Activated CD8-positive, alpha-beta T cell treated with anti-CD3 and anti-CD28 coated beads for 36 hours (primary cell): ENCODE results near the gene ARHGEF33. TPM values are rescaled to one million over a fixed set of nuclear protein-coding genes. Genes with fewer than 3 reads are reported as not detected.

Source experiments
- ATAC-seq: fragments of 200-7000 bp; cut with Tn5 transposase; one replicate; pipeline ENCODE4 v1.10.0; 2021; ENCODE audit warnings: mild to moderate bottlenecking, moderate library complexity
- CTCF ChIA-PET: fragments of 350-600 bp; sonication (Branson Sonifier 250); formaldehyde crosslinking; loops from one replicate; lab custom pipeline; 2021; ENCODE audit warnings: antibody characterized with exemption; lab: Charles Lee
- POLR2A ChIA-PET: fragments of 350-600 bp; sonication (Branson Sonifier 250); formaldehyde crosslinking; loops from one replicate; lab custom pipeline; 2021; ENCODE audit warnings: antibody characterized with exemption; lab: Charles Lee
- DNase-seq: peaks from one replicate; pipeline ENCODE4 v3.0.0-alpha.2; 2020
- H3K27ac Mint-ChIP-seq: one replicate; pipeline ENCODE4 v1.8.0; 2021; ENCODE audit warnings: mild to moderate bottlenecking, mixed read lengths
- H3K27me3 Mint-ChIP-seq: one replicate; pipeline ENCODE4 v1.8.0; 2021; ENCODE audit warnings: mixed read lengths
- H3K36me3 Mint-ChIP-seq: one replicate; pipeline ENCODE4 v1.8.0; 2021; ENCODE audit warnings: low read depth, mixed read lengths
- H3K4me1 Mint-ChIP-seq: one replicate; pipeline ENCODE4 v1.8.0; 2021; ENCODE audit warnings: low read depth, mixed read lengths
- H3K4me3 Mint-ChIP-seq: one replicate; pipeline ENCODE4 v1.8.0; 2021; ENCODE audit warnings: mild to moderate bottlenecking, moderate library complexity, mixed read lengths
- H3K9me3 Mint-ChIP-seq: one replicate; pipeline ENCODE4 v1.8.0; 2021; ENCODE audit warnings: mixed read lengths
- CTCF ChIP-seq: fragments of 200-600 bp; IDR thresholded peaks from one replicate; pipeline ENCODE4 v1.8.0; 2022; ENCODE audit warnings: antibody characterized with exemption, mild to moderate bottlenecking
- intact Hi-C: fragments of 100-400 bp; cut with micrococcal nuclease; formaldehyde crosslinking; loops from one replicate; pipeline ENCODE4 v1.10.0; 2022
- total RNA-seq, 2 experiments: library from RNA; stranded (reverse); gene quantifications; one replicate each; pipeline ENCODE4 v1.2.3, GENCODE V29; 2021

The ARHGEF33 gene
- total RNA-seq, result not detected

DNA sequence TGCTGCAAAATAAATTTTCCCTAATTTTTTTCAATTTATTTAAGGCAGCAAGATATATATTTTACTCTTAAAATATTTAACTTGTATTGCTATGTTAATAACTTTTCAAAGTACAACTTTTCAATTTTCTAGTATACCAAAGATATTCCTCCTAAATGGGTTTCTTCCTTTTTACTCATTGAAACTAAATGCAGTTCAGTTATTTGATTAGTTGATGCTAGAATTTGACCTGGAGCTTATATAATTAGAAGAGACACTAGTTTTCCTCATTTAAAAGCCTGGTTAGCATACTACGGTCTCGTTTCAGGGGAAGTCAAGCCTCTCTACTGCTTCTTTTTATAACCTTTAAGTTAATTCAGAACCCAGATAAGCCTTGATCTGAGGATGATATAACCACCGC is at the start of gene ARHGEF33:
ARHGEF33 (plus strand) TSS at position 301 of the 400 bp plus-strand sequence. CDS start 29,573 bp downstream, outside the sequence.
- H3K36me3 Mint-ChIP-seq, result no peaks in the 10 kb centered on the region
- ATAC-seq, result no peak
- peaks cover 2% of the 10 kb centered on the region for H3K4me1 Mint-ChIP-seq
- TF ChIP-seq CTCF, result no peak
- no peaks in the 10 kb centered on the region for H3K27me3 Mint-ChIP-seq
- H3K9me3 Mint-ChIP-seq, result no peaks in the 10 kb centered on the region
- no peak for DNase-seq
- POLR2A ChIA-PET, result no interaction called here
- H3K4me3 Mint-ChIP-seq, result no peak within 1 kb of the TSS
- CTCF ChIA-PET, result interaction anchor here (1.1 kb wide), 1 partner anchor 58 kb away, joined by 3 read pairs; no protein-coding TSS in a partner anchor
- H3K27ac Mint-ChIP-seq, result no peak within 1 kb of the TSS
- intact Hi-C loops, result no loop called here

DNA sequence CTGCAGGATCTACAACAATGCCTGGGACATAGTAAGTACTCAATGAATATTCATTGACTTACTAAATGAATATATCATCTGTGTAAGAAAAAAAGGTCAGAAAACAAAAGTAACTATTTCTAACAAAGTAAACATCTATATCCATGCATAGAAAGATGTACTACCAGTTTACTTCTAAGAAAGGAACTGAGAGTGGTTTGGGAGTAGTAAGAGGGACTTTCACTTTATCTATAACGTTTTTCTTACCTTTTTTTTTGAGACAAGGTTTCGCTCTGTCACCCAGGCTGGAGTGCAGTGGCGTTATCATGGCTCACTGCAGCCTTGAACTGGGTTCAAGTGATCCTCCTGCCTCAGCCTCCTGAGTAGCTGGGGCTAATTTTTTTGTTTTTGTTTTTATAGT is 39.6 kb upstream of the ARHGEF33 start:
- CTCF ChIA-PET, result interaction anchor here (0.8 to 1.2 kb wide), 2 partner anchors 10 to 157 kb away, joined by 3 read pairs; no protein-coding TSS in a partner anchor
- Mint-ChIP-seq H3K9me3 (no peaks in the 10 kb centered on the region), H3K27me3 (no peaks in the 10 kb centered on the region), H3K27ac (no peak overlapping the region), H3K4me3 (no peak overlapping the region), H3K4me1 (no peaks in the 10 kb centered on the region), H3K36me3 (peaks cover 20% of the 10 kb centered on the region)
- POLR2A ChIA-PET, result interaction anchor here (1.1 kb wide), 1 partner anchor 99 kb away, joined by 3 read pairs; the partner anchor contains the start of gene SRSF7
- intact Hi-C loops, result no loop called here
- no peak for TF ChIP-seq CTCF
- ATAC-seq (no peak), DNase-seq (no peak)

GRCh38 chr2:38856165-38856564 is 33.5 kb upstream of the ARHGEF33 start:
- ChIA-PET CTCF (no interaction called here), POLR2A (interaction anchor here (1.5 kb wide), 1 partner anchor 262 kb away, joined by 3 read pairs; no protein-coding TSS in a partner anchor)
- Mint-ChIP-seq H3K27ac (no peak overlapping the region), H3K9me3 (no peaks in the 10 kb centered on the region), H3K27me3 (no peaks in the 10 kb centered on the region), H3K4me3 (no peak overlapping the region), H3K36me3 (peaks cover 36% of the 10 kb centered on the region), H3K4me1 (no peaks in the 10 kb centered on the region)
- TF ChIP-seq CTCF, result no peak
- ATAC-seq (no peak), DNase-seq (no peak)
- intact Hi-C loops, result no loop called here

DNA sequence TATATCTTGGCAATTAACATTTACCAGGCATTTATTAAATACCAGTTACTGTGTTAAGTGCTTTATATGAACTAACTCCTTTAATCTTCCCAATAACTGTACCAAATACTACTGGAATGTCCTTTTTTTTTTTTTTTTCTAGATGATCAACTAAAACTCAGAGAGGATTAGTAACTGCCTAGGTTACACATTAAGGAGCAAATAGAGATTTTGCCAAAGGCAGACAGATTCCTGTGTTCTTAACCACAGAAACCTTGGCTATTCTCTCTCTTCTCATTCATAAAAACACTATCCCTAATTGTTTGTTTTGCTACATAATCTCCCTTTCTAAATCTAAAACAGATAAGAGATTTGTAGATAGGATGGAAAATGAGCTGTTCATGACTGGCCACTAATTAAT is 27.2 kb upstream of the ARHGEF33 start:
- Mint-ChIP-seq H3K36me3 (peaks cover 37% of the 10 kb centered on the region), H3K27me3 (no peaks in the 10 kb centered on the region), H3K4me3 (no peak overlapping the region), H3K4me1 (peaks cover 3% of the 10 kb centered on the region), H3K9me3 (no peaks in the 10 kb centered on the region), H3K27ac (no peak overlapping the region)
- ATAC-seq (no peak), DNase-seq (no peak)
- ChIA-PET CTCF (no interaction called here), POLR2A (no interaction called here)
- no peak for TF ChIP-seq CTCF
- intact Hi-C loops, result no loop called here

DNA sequence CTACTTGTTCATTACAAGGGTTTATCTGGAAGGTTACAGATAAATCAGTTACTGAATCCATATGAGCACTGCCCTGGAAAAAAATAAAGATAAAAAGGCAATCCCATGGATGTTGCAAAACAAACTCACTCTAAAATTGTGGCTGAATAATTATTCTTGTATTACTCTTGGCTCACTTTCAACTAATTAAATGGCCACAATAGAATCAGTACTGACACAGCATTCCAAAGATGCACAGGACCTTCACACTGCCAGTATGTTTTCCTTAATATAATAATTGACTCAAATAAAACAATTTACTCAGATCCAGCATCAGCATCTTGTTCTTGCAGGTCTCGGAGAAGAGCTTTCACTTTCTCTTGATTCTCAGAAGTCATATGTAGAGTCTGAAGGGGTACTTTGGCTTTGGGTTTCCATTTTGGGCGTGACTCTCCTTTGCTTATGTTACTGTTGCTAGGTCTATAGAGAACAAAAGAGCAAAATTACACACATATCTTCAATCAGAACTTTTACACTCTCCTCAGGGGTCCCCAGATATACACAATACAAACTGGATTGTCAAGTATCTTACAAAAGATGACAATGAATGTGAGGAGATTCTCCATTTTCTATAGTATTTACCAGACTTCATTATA is 26.5 kb upstream of the ARHGEF33 start:
- ChIA-PET CTCF (no interaction called here), POLR2A (no interaction called here)
- no peak for DNase-seq
- no peak for ATAC-seq
- Mint-ChIP-seq H3K9me3 (no peaks in the 10 kb centered on the region), H3K4me3 (no peak overlapping the region), H3K27me3 (no peaks in the 10 kb centered on the region), H3K36me3 (peaks cover 37% of the 10 kb centered on the region), H3K4me1 (peaks cover 3% of the 10 kb centered on the region), H3K27ac (peak overlapping the region; percentile 13)
- intact Hi-C loops, result no loop called here
- TF ChIP-seq CTCF, result no peak
